ENCODE results near the gene BPIFB2.

Gene BPIFB2

DNA sequence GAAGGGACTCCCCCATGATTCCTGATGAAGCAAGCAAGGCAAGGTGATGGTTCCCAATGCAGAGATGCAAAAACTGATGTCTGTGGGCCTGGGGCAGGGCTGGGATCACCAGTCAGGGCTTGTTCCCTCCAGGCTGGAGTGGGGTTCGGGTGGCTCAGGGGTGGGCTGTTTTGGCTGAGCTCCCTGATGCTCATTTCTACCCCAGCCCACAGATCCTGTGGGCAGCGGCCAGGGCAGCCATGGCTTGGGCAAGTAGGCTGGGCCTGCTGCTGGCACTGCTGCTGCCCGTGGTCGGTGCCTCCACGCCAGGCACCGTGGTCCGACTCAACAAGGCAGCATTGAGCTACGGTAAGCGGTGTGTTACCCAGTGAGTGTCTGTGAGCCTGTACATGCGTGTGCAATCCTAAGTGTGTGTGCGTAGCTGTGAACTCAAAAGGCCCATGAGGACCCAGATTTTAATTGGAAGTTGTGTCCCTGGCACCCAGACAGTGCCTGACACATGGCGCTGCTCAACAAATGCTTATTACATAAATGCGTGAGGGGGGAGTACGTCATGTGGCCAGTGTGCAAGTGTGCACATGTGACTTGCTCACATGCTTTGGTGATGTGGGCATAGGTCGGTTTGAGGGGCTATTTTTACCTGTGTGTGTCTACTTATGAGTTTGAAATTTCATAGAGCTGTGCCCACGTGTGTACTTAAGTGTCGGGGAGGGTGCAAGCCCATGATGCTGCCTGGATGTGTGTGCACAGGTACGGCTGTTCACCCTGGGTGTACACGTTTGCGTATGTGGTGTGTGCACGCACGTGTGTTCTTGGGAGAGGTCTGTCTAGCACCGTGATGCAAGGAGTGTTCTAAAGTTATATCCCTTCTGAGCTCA, 1.1 kb downstream of the BPIFB2 start:
- DNase-seq: no peak

DNA sequence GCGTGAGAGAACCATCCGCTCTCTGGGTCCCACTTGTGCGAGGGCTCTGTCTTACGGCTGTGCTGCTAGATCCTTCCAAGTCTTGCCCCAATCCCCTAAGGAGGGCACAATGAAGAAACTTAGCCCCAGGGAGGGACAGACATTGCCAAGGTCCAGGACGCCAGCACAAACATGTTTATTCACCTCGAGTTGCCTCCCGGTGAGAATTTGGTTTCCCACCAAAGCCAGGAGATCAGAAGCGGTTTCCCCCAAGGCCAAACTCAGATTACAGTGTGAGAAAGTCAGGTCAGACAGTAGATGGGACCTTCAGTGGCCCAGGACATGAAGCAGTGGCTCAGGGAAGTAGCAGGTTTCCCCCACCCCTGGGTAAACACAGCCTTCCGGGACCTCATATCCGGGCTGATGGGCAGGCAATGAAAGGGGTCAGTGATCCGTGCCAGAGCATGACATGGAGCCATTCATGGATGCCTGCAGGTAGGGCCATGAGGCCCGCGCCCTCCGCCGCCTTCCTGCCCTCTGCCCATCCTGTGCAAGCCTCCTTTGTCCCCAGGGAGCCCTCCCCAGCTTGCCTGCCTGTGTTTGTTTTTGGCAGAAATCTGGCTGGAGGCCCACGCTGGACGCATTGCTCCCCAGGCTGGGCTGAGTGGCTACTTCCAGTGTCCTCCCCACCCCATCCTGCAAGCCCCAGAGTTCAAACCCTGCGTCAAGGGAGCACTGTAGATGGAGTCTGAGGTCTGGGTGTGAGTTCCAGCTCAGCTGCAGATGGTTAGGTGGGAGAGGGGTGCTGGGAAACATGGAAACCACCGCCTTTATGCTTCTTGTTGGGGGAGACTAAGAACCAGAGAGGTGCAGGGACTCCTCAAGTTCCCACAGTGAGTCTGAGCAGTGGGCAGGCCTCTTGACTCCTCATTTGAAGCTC, 2.0 kb downstream of the BPIFB2 start:
- peak in 1 of 2 experiments; percentile 5 for DNase-seq

DNA sequence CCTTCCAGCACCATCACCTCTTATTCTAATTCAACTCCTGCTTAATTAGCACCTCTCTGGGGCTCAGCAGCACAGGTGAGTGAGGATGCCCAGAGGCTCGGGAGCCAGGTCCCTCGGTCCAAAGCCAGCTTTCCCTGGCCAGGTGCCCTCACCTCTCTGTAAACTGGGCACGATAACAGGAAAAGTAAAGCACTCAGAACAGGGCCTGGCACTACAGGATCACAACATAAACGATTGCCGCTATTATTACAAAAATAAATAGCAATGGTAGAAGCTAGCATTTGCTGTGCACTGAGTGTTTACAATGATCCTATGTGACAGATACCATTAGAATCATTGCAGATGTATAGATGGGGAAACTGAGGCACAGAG, 2.6 kb downstream of the BPIFB2 start:
- no peak for DNase-seq

DNA sequence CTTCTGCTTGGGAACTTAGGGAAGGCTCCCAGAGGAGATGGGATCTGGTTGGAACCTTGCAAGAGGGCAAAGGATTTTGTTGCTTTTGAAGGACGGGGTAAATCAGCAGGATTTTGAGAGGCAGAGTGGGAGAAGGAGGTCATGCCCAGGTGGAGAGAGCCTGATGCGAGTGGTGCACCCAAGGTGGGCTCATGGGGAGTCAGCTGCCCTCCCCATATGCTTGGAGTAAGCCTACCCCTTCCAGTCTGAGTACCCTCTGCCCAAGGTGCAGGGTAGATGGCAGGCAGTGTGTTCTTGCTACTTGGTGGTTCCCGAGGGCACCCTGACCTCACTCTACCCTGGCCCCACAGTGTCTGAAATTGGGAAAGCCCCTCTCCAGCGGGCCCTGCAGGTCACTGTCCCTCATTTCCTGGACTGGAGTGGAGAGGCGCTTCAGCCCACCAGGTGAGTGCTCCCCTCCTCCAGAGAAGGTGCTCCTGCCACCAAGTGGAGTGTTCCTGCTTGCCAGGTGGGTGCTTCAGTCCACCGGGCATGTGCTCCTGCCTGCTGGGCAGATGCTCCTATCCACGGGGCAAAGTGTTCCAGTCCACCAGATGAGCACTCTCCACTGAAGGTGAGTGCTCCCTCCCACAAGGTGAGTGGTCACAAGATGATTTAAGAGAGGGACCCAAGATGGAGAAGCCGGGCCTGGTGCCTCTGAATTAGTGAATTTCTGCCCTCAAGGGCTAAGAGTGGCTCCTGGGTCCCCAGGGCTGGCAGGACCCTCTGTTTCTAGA, 3.4 kb downstream of the BPIFB2 start:
- DNase-seq: no peak

GRCh38 chr20:33012327-33013189, 5.1 kb downstream of the BPIFB2 start:
- no peak for DNase-seq

DNA sequence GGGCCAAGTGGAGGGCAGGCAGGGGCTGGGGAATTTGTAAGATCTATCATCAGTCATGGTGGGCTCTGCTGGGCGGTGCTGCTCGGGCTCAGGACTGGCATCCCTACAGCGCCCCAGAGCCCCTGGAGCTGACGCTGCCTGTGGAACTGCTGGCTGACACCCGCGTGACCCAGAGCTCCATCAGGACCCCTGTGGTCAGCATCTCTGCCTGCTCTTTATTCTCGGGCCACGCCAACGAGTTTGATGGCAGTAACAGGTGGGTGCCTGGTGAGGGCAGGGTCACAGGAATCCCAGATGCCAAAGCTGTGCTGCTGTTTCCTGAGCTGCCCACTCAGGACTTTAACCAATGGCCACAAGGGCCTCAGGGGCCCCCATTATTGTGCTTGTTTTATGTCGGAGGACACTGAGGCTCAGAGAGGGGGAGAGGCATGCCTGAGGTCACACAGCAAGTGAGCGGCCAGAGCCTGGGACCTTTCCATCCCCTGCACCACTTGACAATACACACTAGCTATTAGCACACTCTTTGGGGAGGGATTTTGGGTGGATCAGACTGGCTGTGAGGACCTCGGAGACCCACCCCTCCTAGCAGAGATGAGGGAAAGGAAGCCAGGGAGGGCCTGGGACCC, 6.3 kb downstream of the BPIFB2 start:
- no peak for DNase-seq

DNA sequence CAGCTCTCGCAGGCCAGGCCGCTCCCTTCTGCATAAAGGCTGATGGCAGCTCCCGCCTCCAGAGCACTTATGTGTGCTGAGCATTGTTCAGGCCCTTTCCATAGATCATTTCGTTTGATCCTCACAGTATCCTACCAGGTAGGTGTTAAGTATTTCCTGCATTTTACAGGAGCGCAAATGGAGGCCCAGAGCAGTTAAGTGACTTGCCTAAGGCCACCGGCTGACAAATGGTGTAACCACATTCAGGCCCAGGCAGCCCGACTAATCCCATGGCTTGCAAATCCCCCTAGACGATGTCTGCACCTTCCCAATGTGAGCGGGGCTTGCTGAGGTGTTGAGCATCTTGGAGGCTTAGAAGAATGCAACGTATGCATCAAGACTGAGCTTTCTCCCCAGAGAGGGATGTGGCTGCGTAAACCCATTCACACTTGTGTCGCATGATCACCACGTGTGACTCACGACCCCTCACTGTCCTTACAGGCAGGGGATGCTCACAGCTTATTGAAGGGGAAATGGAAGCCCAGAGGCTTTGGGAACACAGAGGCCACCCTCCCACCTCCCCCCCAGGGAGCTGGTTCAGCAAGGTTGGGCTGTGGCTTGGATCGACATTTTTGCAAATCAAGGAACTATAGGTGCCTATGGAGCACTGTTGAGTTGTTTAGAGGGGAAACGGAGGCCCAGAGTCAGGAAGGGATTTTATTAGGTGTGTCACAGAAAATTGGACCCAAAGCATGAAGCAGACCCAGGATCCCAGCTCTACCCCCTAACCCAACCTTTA, 7.0 kb downstream of the BPIFB2 start:
- DNase-seq: no peak

DNA sequence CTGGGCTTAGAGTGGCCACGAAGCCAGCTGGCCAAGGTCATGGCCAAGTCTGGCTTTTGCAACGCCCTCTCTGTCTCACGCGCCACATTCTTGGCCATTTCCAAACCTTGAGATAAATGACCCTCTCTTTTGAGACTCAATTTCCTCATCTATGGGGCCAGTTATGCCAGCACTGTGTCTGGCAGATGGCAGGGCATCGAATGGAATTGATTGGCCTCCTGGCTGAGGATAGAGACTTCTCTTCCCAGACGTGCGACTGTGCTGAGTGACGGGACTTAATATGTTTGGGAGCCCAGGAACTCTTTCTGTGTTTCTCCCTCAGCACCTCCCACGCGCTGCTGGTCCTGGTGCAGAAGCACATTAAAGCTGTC, 7.6 kb downstream of the BPIFB2 start:
- no peak for DNase-seq

DNA sequence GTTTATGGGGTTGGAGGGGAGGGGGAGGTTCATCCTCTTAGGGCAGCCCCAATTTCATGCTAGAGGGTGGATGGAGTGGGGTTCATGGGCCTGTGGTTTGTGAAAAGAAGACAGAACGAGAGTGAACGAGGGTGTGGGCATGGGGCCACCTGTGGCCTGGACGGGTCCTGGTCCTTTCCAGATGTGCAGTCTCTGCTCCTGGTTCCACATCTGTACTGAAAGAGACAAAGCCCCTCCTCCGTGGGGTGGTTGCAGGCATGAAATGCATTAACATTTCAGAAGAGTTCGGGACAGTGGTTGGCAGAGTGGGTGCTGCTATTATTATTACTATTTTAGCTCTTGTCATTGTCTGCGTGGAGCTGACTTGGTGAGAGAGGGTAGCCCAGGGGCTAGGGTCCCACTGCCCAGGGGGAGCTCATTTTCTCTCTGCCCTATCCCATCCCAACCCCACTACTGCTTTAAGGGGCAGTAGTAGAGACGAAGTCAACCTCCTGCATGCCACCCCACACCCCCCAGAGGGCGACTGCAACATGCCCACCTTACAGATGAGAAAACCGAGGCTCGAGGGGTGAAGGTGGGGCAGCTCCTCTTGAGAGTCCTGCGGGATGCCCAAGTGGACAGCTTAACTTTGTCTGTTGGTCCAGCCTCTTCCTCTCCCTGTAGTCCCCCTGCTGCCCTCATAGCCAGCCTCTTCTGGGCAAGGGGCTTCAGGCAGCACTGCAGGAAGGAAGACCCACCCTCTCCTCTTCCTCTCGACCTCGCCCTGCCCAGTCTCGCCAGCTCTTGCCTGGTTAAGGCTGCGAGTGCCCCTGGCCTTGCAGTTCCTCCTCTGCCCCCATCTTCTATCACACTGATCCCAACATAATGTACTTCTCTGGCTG, 8.4 kb downstream of the BPIFB2 start:
- DNase-seq: no peak

GRCh38 chr20:33016581-33017109, 9.1 kb downstream of the BPIFB2 start:
- no peak for DNase-seq

DNA sequence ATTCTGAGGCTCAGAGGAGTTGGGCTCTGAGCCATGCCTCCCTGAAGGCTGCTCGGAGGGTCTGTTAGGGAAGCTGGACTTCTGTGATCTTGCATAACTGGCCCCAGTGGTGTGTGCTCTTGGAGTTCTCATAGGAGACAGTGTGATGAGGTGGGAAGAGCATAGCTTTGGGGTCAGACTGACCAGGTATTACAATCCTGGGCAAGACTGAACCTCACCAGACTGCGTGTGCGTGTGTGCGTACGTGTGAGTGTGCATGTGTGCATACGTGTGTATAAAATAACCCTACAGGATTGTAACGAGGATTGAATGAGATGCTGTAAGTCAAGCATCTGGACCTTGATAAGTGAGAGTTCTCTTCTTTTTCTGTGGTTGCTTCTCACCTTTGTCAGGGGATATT, 10.0 kb downstream of the BPIFB2 start:
- DNase-seq: no peak

DNA sequence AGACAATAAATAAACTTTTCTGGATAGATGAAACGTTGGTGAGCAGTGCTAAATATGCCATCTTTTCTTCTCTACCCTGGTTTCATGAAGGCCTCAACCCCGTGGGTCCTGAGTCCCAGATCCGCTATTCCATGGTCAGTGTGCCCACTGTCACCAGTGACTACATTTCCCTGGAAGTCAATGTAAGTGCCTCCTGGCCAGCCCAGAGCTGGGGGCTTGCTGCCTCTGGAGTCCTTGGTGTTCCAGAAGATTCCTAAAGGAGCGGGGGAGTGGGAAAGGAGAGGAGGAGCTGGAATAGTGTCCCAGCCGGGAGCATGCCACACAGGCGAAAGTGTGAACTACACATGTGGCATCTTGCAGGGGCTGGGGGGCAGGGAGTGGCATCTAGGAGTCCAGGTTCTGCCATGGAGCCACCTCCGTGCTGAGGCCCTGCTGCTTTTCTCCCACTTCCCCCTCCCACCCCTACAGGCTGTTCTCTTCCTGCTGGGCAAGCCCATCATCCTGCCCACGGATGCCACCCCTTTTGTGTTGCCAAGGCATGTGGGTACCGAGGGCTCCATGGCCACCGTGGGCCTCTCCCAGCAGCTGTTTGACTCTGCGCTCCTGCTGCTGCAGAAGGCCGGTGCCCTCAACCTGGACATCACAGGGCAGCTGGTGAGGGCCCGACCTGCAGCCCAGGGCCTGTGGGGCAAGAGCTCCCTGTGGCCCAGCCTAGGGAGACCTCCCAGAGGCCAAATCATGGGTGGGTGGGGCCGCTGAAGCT, 10.8 kb downstream of the BPIFB2 start:
- no peak for DNase-seq

GRCh38 chr20:33019465-33020277, 12.2 kb downstream of the BPIFB2 start:
- DNase-seq: peak in 1 of 2 experiments; percentile 16

DNA sequence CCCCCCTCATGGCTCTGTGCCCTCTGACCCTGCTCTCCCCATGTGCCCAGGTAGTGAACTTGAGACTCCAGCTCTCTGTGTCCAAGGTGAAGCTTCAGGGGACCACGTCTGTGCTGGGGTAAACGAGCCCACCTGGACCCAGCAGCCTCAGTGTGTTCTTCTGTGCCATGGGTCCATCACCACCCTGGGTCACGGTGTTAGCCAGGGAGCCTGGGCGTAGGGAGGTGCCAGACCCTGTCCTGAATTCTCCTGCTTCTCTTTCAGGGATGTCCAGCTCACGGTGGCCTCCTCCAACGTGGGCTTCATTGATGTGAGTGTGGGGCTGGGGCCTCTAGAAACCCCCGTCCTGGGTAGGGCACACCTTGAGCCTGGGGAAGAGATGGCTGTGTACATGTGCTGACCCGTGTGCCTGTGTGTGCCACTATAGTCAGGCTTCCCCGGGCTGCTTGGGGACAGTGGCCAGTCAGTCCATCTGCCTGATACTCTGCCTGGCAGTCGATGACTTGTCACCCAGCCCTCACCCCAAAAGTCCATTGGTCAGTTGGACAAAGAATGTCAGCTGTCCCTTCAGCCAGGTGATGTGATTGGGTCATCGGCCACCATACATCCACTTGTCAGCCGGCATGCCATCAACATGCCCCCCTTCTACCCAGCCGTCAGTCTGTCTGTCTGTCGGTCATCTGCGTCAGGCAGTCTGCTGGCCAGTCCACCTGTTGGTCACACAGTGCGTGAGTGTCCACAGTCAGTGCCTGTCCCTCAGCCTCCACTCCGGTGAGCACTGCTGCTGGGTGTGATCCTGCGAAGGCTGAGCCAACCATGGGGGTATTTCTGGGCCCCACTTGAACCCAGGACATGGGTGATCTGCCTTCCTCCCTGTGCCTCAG, 13.0 kb downstream of the BPIFB2 start:
- DNase-seq: no peak

GRCh38 chr20:33021879-33022278, 14.4 kb downstream of the BPIFB2 start:
- DNase-seq: no peak

DNA sequence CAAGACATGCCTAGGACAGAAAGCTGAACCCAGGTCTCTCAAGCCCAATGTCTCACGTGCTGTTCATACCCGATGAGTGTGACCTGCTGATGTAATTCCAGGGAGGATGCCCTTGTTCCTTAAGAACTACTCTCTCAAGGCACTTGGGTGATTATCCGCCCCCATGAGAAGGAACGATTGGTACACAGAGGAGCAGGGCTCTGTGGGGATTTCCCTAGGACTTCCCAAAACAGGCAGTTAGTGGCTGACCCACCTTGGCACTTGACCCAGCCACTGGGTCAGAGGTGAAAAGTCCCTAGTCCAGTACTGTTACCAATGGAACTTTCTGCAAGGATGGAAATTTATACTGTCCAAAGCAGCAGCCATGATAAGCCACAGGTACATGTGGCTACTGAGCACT, 14.8 kb downstream of the BPIFB2 start:
- no peak for DNase-seq
